HepG2 (cell line): ENCODE measurements around the gene FOXA1. TPM values are rescaled to one million over a fixed set of nuclear protein-coding genes. Genes with fewer than 3 reads are reported as not detected.

Source experiments
- CCAR2 ChIP-seq: fragments of 200-400 bp; formaldehyde crosslinking; optimal IDR thresholded peaks from 2 replicates; pipeline ENCODE3; 2018; ENCODE audit warnings: low read depth, mild to moderate bottlenecking, low read length, moderate library complexity
- KDM4B ChIP-seq: sonication (generic); formaldehyde crosslinking; IDR thresholded peaks from 2 replicates; pipeline ENCODE4 v1.4.0; 2020; ENCODE audit warnings: missing genetic modification reagents
- NFYC ChIP-seq: IDR thresholded peaks from 2 replicates; pipeline ENCODE4 v1.6.1; 2016; ENCODE audit warnings: missing genetic modification reagents, missing compliant biosample characterization
- PRPF4 ChIP-seq: fragments of 200-400 bp; formaldehyde crosslinking; IDR thresholded peaks from 2 replicates; pipeline ENCODE4 v1.6.1; 2016; ENCODE audit warnings: low read length, low read depth; ENCODE audit not compliant: poor library complexity, severe bottlenecking
- RARA ChIP-seq: IDR thresholded peaks from 2 replicates; pipeline ENCODE4 v1.6.1; 2016; ENCODE audit warnings: missing genetic modification reagents, missing compliant biosample characterization
- SIX1 ChIP-seq: sonication (generic); formaldehyde crosslinking; IDR thresholded peaks from 2 replicates; pipeline ENCODE4 v1.4.0; 2020; ENCODE audit warnings: missing genetic modification reagents, borderline replicate concordance
- XRCC5 ChIP-seq: fragments of 200-400 bp; formaldehyde crosslinking; optimal IDR thresholded peaks from 2 replicates; pipeline ENCODE3; 2017; ENCODE audit warnings: mild to moderate bottlenecking, low read length
- ZBTB3 ChIP-seq: sonication (generic); formaldehyde crosslinking; IDR thresholded peaks from 2 replicates; pipeline ENCODE4 v1.4.0; 2020; ENCODE audit warnings: low read depth, mild to moderate bottlenecking, moderate library complexity, missing genetic modification reagents, borderline replicate concordance
- ZBTB38 ChIP-seq: sonication (generic); formaldehyde crosslinking; IDR thresholded peaks from 2 replicates; pipeline ENCODE4 v1.5.1; 2020; ENCODE audit warnings: mild to moderate bottlenecking, missing genetic modification reagents
- ZC3H13 ChIP-seq: sonication (generic); formaldehyde crosslinking; IDR thresholded peaks from 2 replicates; pipeline ENCODE4 v1.8.1; 2023; ENCODE audit warnings: mild to moderate bottlenecking, missing genetic modification reagents, moderate library complexity
- ZNF138 ChIP-seq: sonication (generic); formaldehyde crosslinking; IDR thresholded peaks from 2 replicates; pipeline ENCODE4 v1.5.0; 2020; ENCODE audit warnings: mild to moderate bottlenecking, low read depth, missing genetic modification reagents
- ZNF3 ChIP-seq: IDR thresholded peaks from 2 replicates; pipeline ENCODE4 v1.7.0; 2017; ENCODE audit warnings: inconsistent platforms
- ZNF343 ChIP-seq: sonication (generic); formaldehyde crosslinking; IDR thresholded peaks from 2 replicates; pipeline ENCODE4 v1.4.0; 2020; ENCODE audit warnings: mild to moderate bottlenecking, missing genetic modification reagents
- ZNF605 ChIP-seq: sonication (generic); formaldehyde crosslinking; IDR thresholded peaks from 2 replicates; pipeline ENCODE4 v1.8.0; 2022; ENCODE audit warnings: mild to moderate bottlenecking, missing genetic modification reagents
- ZNF776 ChIP-seq: sonication (generic); formaldehyde crosslinking; IDR thresholded peaks from 2 replicates; pipeline ENCODE4 v1.4.0; 2020; ENCODE audit warnings: mild to moderate bottlenecking, missing genetic modification reagents
- polyA plus RNA-seq, 8 experiments: library from polyadenylated mRNA; depleted of rRNA in 3 of 8; stranded (reverse) in 7 of 8; unstranded in 1 of 8; fragments of >200 nt; fragmentation: Illumina TruSeq in 4 of 8; extraction: Trizol in 4 of 8; gene quantifications; 2 replicates each; pipeline versions ENCODE4 v1.2.1 to v1.2.3, GENCODE V29; 2011 to 2016; ENCODE audit warnings: low read depth in 4 of 8, missing spikeins in 1 of 8, mixed read lengths in 1 of 8; ENCODE audit not compliant: insufficient read depth in 1 of 8
- total RNA-seq, 5 experiments: library from RNA; depleted of rRNA; stranded (reverse); fragments of >200 nt; fragmentation: Illumina TruSeq; extraction: Trizol; gene quantifications; 2 replicates each; pipeline ENCODE4 v1.2.3, GENCODE V29; 2016; ENCODE audit warnings: low read depth in 1 of 5
- TF ChIP-seq, protein P1 (sequence below): sonication (generic); formaldehyde crosslinking; conservative IDR thresholded peaks from 2 replicates; pipeline ENCODE4 v1.8.1; 2023; ENCODE audit warnings: missing genetic modification reagents
- TF ChIP-seq, protein P2 (sequence below): IDR thresholded peaks from 2 replicates; pipeline ENCODE4 v1.6.1; 2016; ENCODE audit warnings: low read depth, control low read depth
- TF ChIP-seq, protein P3 (sequence below): sonication (generic); formaldehyde crosslinking; IDR thresholded peaks from 2 replicates; pipeline ENCODE4 v1.4.0; 2020; ENCODE audit warnings: mild to moderate bottlenecking, missing genetic modification reagents, borderline replicate concordance
- TF ChIP-seq, protein P4 (sequence below): sonication (generic); formaldehyde crosslinking; IDR thresholded peaks from 2 replicates; pipeline ENCODE4 v1.5.0; 2020; ENCODE audit warnings: mild to moderate bottlenecking, missing genetic modification reagents

FOXA1 gene
- total and polyA plus RNA-seq, 2 of the 13 experiments (the other 11 are each of a cell fraction or from before 2014, with no cell fraction given), result 43.4 to 58.6 TPM

DNA sequence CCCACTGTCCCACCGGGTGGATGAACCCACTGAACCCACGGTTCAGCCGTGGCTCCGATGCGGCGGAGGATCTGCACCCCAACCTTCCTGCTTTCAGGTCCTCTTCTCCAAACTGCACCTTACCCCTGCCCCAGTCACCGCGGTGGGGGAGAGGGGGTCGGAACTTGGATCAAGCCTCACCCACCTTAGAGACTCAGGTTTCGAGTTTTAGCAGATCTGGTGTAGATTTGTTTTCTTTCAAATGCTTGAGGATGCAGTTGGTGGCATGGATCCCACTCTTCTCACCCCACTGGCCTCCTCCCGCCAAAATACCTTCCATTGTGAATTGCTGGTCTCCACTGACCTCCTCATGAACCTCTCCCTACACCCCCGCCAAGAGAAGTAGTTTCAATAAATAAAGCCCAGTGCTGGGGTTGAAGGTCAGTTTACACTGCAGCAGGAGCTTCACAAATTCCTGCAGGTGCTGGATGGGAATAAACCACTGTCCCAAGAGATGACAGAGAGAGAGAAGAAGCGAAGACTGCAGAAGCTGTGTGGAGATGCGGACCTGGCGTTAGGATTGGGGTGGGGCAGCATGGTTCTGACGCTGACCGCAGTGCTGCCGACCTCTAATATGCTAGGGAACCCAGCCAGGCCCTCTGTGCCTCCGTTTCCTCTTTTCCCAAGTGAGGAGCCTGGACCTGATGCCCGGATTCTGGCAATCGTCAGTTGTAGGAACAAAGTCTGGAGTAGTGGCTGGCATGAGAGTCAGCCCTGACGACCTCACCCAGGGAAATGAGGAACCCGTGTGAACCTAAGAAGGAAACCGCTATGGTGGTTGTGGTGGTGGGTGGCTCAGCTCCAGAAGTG lies 7.8 kb upstream of the FOXA1 start (continued):
- TF ChIP-seq, protein P1, sequence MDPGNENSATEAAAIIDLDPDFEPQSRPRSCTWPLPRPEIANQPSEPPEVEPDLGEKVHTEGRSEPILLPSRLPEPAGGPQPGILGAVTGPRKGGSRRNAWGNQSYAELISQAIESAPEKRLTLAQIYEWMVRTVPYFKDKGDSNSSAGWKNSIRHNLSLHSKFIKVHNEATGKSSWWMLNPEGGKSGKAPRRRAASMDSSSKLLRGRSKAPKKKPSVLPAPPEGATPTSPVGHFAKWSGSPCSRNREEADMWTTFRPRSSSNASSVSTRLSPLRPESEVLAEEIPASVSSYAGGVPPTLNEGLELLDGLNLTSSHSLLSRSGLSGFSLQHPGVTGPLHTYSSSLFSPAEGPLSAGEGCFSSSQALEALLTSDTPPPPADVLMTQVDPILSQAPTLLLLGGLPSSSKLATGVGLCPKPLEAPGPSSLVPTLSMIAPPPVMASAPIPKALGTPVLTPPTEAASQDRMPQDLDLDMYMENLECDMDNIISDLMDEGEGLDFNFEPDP (CRISPR knock-in tag), result no peak
- TF ChIP-seq ZNF343 (CRISPR knock-in tag) (no peak), XRCC5 (peak; percentile 92), ZBTB38 (CRISPR knock-in tag) (no peak), ZC3H13 (CRISPR knock-in tag) (peak; percentile 51), ZBTB3 (no peak), NFYC (CRISPR knock-in tag) (no peak; the same call in 1 of the 2 replicates), KDM4B (CRISPR knock-in tag) (no peak), SIX1 (CRISPR knock-in tag) (peak; percentile 75), ZNF605 (CRISPR knock-in tag) (peak; percentile 94), ZNF138 (CRISPR knock-in tag) (peak; percentile 82; the same call in 1 of the 2 replicates), CCAR2 (peak; percentile 72), ZNF3 (CRISPR knock-in tag) (peak; percentile 56; the same call in 1 of the 2 replicates), PRPF4 (no peak), RARA (CRISPR knock-in tag) (peak; percentile 100), ZNF776 (CRISPR knock-in tag) (no peak)
- TF ChIP-seq, protein P2, sequence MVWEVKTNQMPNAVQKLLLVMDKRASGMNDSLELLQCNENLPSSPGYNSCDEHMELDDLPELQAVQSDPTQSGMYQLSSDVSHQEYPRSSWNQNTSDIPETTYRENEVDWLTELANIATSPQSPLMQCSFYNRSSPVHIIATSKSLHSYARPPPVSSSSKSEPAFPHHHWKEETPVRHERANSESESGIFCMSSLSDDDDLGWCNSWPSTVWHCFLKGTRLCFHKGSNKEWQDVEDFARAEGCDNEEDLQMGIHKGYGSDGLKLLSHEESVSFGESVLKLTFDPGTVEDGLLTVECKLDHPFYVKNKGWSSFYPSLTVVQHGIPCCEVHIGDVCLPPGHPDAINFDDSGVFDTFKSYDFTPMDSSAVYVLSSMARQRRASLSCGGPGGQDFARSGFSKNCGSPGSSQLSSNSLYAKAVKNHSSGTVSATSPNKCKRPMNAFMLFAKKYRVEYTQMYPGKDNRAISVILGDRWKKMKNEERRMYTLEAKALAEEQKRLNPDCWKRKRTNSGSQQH (CRISPR knock-in tag), result peak; percentile 51; the same call in 1 of the 2 replicates
- TF ChIP-seq, protein P3, sequence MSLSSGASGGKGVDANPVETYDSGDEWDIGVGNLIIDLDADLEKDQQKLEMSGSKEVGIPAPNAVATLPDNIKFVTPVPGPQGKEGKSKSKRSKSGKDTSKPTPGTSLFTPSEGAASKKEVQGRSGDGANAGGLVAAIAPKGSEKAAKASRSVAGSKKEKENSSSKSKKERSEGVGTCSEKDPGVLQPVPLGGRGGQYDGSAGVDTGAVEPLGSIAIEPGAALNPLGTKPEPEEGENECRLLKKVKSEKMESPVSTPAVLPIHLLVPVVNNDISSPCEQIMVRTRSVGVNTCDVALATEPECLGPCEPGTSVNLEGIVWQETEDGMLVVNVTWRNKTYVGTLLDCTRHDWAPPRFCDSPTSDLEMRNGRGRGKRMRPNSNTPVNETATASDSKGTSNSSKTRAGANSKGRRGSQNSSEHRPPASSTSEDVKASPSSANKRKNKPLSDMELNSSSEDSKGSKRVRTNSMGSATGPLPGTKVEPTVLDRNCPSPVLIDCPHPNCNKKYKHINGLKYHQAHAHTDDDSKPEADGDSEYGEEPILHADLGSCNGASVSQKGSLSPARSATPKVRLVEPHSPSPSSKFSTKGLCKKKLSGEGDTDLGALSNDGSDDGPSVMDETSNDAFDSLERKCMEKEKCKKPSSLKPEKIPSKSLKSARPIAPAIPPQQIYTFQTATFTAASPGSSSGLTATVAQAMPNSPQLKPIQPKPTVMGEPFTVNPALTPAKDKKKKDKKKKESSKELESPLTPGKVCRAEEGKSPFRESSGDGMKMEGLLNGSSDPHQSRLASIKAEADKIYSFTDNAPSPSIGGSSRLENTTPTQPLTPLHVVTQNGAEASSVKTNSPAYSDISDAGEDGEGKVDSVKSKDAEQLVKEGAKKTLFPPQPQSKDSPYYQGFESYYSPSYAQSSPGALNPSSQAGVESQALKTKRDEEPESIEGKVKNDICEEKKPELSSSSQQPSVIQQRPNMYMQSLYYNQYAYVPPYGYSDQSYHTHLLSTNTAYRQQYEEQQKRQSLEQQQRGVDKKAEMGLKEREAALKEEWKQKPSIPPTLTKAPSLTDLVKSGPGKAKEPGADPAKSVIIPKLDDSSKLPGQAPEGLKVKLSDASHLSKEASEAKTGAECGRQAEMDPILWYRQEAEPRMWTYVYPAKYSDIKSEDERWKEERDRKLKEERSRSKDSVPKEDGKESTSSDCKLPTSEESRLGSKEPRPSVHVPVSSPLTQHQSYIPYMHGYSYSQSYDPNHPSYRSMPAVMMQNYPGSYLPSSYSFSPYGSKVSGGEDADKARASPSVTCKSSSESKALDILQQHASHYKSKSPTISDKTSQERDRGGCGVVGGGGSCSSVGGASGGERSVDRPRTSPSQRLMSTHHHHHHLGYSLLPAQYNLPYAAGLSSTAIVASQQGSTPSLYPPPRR (CRISPR knock-in tag), result peak; percentile 88; the same call in 1 of the 2 replicates
- TF ChIP-seq, protein P4, sequence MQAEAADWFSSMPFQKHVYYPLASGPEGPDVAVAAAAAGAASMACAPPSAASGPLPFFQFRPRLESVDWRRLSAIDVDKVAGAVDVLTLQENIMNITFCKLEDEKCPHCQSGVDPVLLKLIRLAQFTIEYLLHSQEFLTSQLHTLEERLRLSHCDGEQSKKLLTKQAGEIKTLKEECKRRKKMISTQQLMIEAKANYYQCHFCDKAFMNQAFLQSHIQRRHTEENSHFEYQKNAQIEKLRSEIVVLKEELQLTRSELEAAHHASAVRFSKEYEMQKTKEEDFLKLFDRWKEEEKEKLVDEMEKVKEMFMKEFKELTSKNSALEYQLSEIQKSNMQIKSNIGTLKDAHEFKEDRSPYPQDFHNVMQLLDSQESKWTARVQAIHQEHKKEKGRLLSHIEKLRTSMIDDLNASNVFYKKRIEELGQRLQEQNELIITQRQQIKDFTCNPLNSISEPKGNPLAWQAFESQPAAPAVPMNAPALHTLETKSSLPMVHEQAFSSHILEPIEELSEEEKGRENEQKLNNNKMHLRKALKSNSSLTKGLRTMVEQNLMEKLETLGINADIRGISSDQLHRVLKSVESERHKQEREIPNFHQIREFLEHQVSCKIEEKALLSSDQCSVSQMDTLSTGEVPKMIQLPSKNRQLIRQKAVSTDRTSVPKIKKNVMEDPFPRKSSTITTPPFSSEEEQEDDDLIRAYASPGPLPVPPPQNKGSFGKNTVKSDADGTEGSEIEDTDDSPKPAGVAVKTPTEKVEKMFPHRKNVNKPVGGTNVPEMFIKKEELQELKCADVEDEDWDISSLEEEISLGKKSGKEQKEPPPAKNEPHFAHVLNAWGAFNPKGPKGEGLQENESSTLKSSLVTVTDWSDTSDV (CRISPR knock-in tag), result no peak
